H1 (cell line): ENCODE measurements around the gene FBXW8. TPM values are rescaled to one million over a fixed set of nuclear protein-coding genes. Genes with fewer than 3 reads are reported as not detected.

Experiments used
- CHD1 ChIP-seq: IDR thresholded peaks from 2 replicates; pipeline ENCODE4 v1.6.1; 2012; ENCODE audit warnings: low read depth, low read length, improper control_type of control experiment
- KDM1A ChIP-seq: fragments of 200-600, 300-600 bp; sonication (generic); IDR thresholded peaks from 2 replicates; pipeline ENCODE4 v1.7.1; 2016; ENCODE audit warnings: mild to moderate bottlenecking, low read length, borderline replicate concordance
- POU5F1 ChIP-seq: IDR thresholded peaks from 2 replicates; pipeline ENCODE4 v1.6.1; 2011; ENCODE audit warnings: low read depth, mild to moderate bottlenecking, low read length, moderate library complexity
- RAD21 ChIP-seq, 2 experiments: IDR thresholded peaks in 1 of 2; conservative IDR thresholded peaks in 1 of 2; 2 replicates each; pipeline ENCODE4 v1.6.1; 2011; ENCODE audit warnings: low read depth in 2 of 2, low read length in 2 of 2, improper control_type of control experiment in 1 of 2, inconsistent platforms in 1 of 2, mild to moderate bottlenecking in 1 of 2, moderate library complexity in 1 of 2
- RBBP5 ChIP-seq: IDR thresholded peaks from 2 replicates; pipeline ENCODE4 v1.7.1; 2012; ENCODE audit warnings: low read depth, mild to moderate bottlenecking, inconsistent platforms, low read length, moderate library complexity, borderline replicate concordance
- SIN3A ChIP-seq, 2 experiments: IDR thresholded peaks in 1 of 2; conservative IDR thresholded peaks in 1 of 2; 2 replicates each; pipeline ENCODE4 v1.6.1; 2011 to 2012; ENCODE audit warnings: low read length in 2 of 2, improper control_type of control experiment in 1 of 2, low read depth in 1 of 2, mild to moderate bottlenecking in 1 of 2
- polyA plus RNA-seq, 7 experiments: library from polyadenylated mRNA; depleted of rRNA in 3 of 7; stranded (reverse) in 5 of 7; unstranded in 2 of 7; fragments of >200 nt in 5 of 7; fragments of 200-250 nt in 2 of 7; gene quantifications; 1 replicate in 5 of 7; 2 replicates in 1 of 7; 4 replicates in 1 of 7; pipeline versions ENCODE4 v1.2.1 to v1.2.3, GENCODE V29; 2011 to 2013; ENCODE audit warnings: missing spikeins in 2 of 7, mixed read lengths in 2 of 7
- total RNA-seq: library from RNA; stranded (reverse); fragmentation: NEBNext Ultra II Directional; extraction: Animal tissue kit (Norgen Biotek cat#: 25700); gene quantifications from 2 replicates; pipeline ENCODE4 v1.2.1, GENCODE V29; 2021

The FBXW8 gene
- total and polyA plus RNA-seq, 2 of the 8 experiments (the other 6 are each of a cell fraction or from before 2014, with no cell fraction given) = 15.8 to 16.0 TPM

DNA sequence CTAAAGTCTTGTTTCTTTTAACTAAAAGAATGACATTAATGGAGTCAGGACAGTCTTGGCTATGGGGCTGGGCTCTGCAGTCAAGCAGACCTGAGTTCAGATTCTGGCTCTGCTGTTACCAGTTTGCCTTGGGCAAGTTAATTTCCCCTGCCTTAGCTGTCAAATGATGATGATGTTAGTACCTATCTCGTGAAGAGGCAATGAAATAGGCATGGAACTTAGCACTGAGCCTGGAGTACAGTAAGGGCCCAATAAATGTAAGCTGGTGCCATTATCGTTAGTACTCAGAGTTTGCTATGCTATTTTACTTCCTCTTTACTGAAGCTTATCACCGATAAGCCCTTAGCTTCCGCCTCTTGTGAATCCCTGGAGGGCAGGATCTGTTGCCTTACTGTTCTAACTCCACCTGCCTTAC, 8.5 kb downstream of the FBXW8 start (continued):
- TF ChIP-seq RAD21 (IDR thresholded peaks at IDR 0.05 in 1 of 2, conservative IDR thresholded peaks at IDR 0.05 in 1 of 2; ENCODE audit: low read depth in 2 of 2, low read length in 2 of 2) (no peak), KDM1A (no peak), POU5F1 (no peak), SIN3A (conservative IDR thresholded peaks at IDR 0.05 in 1 of 2, IDR thresholded peaks at IDR 0.05 in 1 of 2; ENCODE audit: low read depth in 1 of 2, low read length in 2 of 2) (no peak), RBBP5 (no peak), CHD1 (no peak)
